K562 (cell line): Measurements from ENCODE around the gene PAFAH2. TPM values are rescaled to one million over a fixed set of nuclear protein-coding genes. Genes with fewer than 3 reads are reported as not detected.

Experiments
- CBX5 ChIP-seq: IDR thresholded peaks from 2 replicates; pipeline ENCODE4 v1.6.1; 2014; ENCODE audit warnings: low read depth, borderline replicate concordance
- CCNT2 ChIP-seq: IDR thresholded peaks from 2 replicates; pipeline ENCODE4 v1.6.1; 2011; ENCODE audit warnings: borderline replicate concordance, low read depth, mild to moderate bottlenecking, moderate library complexity, mixed read lengths, low read length; ENCODE audit not compliant: insufficient read length; ENCODE audit errors: extremely low read depth
- CREM ChIP-seq: IDR thresholded peaks from 2 replicates; pipeline ENCODE4 v1.6.1; 2014; ENCODE audit warnings: antibody characterized with exemption, low read depth
- GABPB1 ChIP-seq: sonication (generic); formaldehyde crosslinking; IDR thresholded peaks from 2 replicates; pipeline ENCODE4 v1.8.0; 2022; ENCODE audit warnings: mild to moderate bottlenecking, missing genetic modification reagents
- GTF2F1 ChIP-seq: IDR thresholded peaks from 2 replicates; pipeline ENCODE4 v1.6.1; 2011; ENCODE audit warnings: low read depth, low read length, improper control_type of control experiment
- RNF2 ChIP-seq: sonication (generic); IDR thresholded peaks from 2 replicates; pipeline ENCODE4 v1.6.1; 2016
- TCFL5 ChIP-seq: fragments of 250-450 bp; sonication (Bioruptor Pico); conservative IDR thresholded peaks from 2 replicates; pipeline ENCODE4 v1.6.1; 2021; ENCODE audit warnings: mild to moderate bottlenecking, moderate library complexity, matching md5 sums
- ZNF436 ChIP-seq: fragments of 250-450, 450-650 bp; sonication (Bioruptor Pico); formaldehyde crosslinking; IDR thresholded peaks from 2 replicates; pipeline ENCODE4 v1.7.0; 2020; ENCODE audit warnings: mild to moderate bottlenecking
- polyA plus RNA-seq, 8 experiments: library from polyadenylated mRNA; depleted of rRNA in 4 of 8; stranded (reverse) in 5 of 8; unstranded in 3 of 8; fragments of >200 nt; fragmentation: Nextera tagmentation in 2 of 8; fragmentation: Illumina TruSeq in 1 of 8; extraction: Ambion mirVana in 2 of 8; extraction: Trizol in 1 of 8; gene quantifications; 2 replicates each; pipeline versions ENCODE4 v1.2.1 to v1.2.3, GENCODE V29; 2011 to 2014; ENCODE audit warnings: inconsistent platforms in 1 of 8, missing spikeins in 1 of 8
- total RNA-seq, 7 experiments: library from RNA; depleted of rRNA in 6 of 7; stranded (reverse); fragments of >200 nt in 6 of 7; fragmentation: Illumina TruSeq in 2 of 7; extraction: Trizol in 2 of 7; gene quantifications; 2 replicates each; pipeline versions ENCODE4 v1.2.1 to v1.2.3, GENCODE V29; 2011 to 2021; ENCODE audit warnings: low replicate concordance in 1 of 7
- TF ChIP-seq, protein P1 (sequence below), 2 experiments: fragments of 150-350 bp in 1 of 2; IDR thresholded peaks; 2 replicates each; pipeline ENCODE4 v1.6.1; 2012 to 2016; ENCODE audit warnings: low read depth in 2 of 2, low read length in 2 of 2, mild to moderate bottlenecking in 1 of 2, moderate library complexity in 1 of 2
- TF ChIP-seq, protein P2 (sequence below): fragments of 450-650 bp; formaldehyde crosslinking; conservative IDR thresholded peaks from 2 replicates; pipeline ENCODE4 v1.4.0; 2022; ENCODE audit warnings: mild to moderate bottlenecking, missing genetic modification characterization
- TF ChIP-seq, protein P3 (sequence below), 2 experiments: fragments of 450-650 bp; formaldehyde crosslinking in 1 of 2; IDR thresholded peaks; 2 replicates each; pipeline versions ENCODE4 v1.4.0 to v1.6.1; 2014 to 2020; ENCODE audit warnings: mild to moderate bottlenecking in 2 of 2, borderline replicate concordance in 1 of 2, low read depth in 1 of 2

The PAFAH2 gene
- total and polyA plus RNA-seq, 9 of the 15 experiments (the other 6 are each of a cell fraction or from before 2014, with no cell fraction given) = 4.2 to 10.9 (median 6.8) TPM

DNA sequence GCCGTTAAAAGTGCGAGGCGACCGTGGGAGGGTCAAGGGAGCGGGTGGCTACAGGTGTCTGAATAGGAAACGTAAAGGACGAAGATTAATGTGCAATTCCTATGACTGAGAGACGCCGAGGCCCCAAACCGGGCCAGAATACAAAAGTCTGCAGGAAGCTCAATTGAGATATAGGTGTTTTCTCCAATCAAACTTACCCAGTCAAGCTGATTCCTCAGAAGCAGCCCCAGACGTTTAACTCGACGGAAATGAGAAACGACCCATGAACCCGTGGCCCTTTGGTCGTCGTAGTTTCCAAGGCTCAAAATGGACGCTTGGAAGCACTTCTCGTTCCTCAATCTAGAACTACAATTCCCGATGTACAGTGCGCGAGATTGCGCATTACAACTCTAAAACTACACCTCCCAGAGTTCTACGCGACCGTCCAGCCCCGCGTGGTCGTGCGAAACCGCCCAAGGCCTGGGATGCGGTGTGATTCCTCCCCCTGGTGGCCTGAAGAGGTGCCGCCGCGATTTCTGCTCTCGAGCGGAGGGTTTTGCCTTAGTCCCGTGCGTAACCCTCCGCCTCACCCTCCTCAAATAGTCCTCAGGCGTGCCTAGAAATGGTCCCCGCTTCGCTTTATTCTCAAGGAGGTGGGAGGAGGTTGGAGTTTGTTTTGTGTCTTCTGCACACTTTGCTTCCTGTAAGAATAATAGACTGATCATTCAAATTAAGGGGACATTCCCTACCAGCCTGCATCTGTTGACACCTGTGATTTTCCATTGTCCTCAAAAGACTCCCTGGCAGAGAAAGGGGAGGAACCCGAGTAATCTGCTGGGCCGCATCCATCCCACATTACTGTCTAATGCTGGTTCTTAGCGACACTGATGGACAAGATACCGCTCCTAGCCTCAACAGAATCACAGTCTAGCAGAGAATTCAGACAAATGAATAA is at the start of gene PAFAH2 (continued):
- TF ChIP-seq CCNT2 (no peak), CBX5 (no peak; the same call in 1 of the 2 replicates), RNF2 (peak; percentile 92), TCFL5 (0 out of 2 replicates have a peak, but pooled peaks have one; percentile 13), ZNF436 (no peak), CREM (peak; percentile 97), GTF2F1 (peak; percentile 63; the same call in 1 of the 2 replicates), GABPB1 (CRISPR knock-in tag) (peak; percentile 94)
- TF ChIP-seq, protein P1, sequence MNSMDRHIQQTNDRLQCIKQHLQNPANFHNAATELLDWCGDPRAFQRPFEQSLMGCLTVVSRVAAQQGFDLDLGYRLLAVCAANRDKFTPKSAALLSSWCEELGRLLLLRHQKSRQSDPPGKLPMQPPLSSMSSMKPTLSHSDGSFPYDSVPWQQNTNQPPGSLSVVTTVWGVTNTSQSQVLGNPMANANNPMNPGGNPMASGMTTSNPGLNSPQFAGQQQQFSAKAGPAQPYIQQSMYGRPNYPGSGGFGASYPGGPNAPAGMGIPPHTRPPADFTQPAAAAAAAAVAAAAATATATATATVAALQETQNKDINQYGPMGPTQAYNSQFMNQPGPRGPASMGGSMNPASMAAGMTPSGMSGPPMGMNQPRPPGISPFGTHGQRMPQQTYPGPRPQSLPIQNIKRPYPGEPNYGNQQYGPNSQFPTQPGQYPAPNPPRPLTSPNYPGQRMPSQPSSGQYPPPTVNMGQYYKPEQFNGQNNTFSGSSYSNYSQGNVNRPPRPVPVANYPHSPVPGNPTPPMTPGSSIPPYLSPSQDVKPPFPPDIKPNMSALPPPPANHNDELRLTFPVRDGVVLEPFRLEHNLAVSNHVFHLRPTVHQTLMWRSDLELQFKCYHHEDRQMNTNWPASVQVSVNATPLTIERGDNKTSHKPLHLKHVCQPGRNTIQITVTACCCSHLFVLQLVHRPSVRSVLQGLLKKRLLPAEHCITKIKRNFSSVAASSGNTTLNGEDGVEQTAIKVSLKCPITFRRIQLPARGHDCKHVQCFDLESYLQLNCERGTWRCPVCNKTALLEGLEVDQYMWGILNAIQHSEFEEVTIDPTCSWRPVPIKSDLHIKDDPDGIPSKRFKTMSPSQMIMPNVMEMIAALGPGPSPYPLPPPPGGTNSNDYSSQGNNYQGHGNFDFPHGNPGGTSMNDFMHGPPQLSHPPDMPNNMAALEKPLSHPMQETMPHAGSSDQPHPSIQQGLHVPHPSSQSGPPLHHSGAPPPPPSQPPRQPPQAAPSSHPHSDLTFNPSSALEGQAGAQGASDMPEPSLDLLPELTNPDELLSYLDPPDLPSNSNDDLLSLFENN (IDR thresholded peaks at IDR 0.05; ENCODE audit: low read depth in 2 of 2, low read length in 2 of 2) = peak; percentile 69 to 89; a peak in 3 of 4 replicates
- TF ChIP-seq, protein P2, sequence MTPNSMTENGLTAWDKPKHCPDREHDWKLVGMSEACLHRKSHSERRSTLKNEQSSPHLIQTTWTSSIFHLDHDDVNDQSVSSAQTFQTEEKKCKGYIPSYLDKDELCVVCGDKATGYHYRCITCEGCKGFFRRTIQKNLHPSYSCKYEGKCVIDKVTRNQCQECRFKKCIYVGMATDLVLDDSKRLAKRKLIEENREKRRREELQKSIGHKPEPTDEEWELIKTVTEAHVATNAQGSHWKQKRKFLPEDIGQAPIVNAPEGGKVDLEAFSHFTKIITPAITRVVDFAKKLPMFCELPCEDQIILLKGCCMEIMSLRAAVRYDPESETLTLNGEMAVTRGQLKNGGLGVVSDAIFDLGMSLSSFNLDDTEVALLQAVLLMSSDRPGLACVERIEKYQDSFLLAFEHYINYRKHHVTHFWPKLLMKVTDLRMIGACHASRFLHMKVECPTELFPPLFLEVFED (CRISPR knock-in tag) = peak; percentile 12
- TF ChIP-seq, protein P3, sequence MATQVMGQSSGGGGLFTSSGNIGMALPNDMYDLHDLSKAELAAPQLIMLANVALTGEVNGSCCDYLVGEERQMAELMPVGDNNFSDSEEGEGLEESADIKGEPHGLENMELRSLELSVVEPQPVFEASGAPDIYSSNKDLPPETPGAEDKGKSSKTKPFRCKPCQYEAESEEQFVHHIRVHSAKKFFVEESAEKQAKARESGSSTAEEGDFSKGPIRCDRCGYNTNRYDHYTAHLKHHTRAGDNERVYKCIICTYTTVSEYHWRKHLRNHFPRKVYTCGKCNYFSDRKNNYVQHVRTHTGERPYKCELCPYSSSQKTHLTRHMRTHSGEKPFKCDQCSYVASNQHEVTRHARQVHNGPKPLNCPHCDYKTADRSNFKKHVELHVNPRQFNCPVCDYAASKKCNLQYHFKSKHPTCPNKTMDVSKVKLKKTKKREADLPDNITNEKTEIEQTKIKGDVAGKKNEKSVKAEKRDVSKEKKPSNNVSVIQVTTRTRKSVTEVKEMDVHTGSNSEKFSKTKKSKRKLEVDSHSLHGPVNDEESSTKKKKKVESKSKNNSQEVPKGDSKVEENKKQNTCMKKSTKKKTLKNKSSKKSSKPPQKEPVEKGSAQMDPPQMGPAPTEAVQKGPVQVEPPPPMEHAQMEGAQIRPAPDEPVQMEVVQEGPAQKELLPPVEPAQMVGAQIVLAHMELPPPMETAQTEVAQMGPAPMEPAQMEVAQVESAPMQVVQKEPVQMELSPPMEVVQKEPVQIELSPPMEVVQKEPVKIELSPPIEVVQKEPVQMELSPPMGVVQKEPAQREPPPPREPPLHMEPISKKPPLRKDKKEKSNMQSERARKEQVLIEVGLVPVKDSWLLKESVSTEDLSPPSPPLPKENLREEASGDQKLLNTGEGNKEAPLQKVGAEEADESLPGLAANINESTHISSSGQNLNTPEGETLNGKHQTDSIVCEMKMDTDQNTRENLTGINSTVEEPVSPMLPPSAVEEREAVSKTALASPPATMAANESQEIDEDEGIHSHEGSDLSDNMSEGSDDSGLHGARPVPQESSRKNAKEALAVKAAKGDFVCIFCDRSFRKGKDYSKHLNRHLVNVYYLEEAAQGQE (IDR thresholded peaks at IDR 0.05; ENCODE audit: borderline replicate concordance) = peak; percentile 98
- TF ChIP-seq, protein P3 (CRISPR knock-in tag; IDR thresholded peaks at IDR 0.05; ENCODE audit: low read depth) = no peak; the same call in 1 of the 2 replicates
